22Rv1 (cell line): ENCODE data around the gene AOC3.
"Not testable (repeated sequence)": the region's sequence is repeated elsewhere in the genome, so short reads cannot be mapped to it uniquely, and the experiment has no call there.

ENCODE experiments used
- CTCF ChIP-seq: fragments of 450-650 bp; IDR thresholded peaks from 2 replicates; pipeline ENCODE4 v1.5.1; 2017; ENCODE audit warnings: mild to moderate bottlenecking
- ZFX ChIP-seq: fragments of 450-650 bp; IDR thresholded peaks from 2 replicates; pipeline ENCODE4 v1.6.1; 2017; ENCODE audit warnings: antibody characterized with exemption, borderline replicate concordance

DNA sequence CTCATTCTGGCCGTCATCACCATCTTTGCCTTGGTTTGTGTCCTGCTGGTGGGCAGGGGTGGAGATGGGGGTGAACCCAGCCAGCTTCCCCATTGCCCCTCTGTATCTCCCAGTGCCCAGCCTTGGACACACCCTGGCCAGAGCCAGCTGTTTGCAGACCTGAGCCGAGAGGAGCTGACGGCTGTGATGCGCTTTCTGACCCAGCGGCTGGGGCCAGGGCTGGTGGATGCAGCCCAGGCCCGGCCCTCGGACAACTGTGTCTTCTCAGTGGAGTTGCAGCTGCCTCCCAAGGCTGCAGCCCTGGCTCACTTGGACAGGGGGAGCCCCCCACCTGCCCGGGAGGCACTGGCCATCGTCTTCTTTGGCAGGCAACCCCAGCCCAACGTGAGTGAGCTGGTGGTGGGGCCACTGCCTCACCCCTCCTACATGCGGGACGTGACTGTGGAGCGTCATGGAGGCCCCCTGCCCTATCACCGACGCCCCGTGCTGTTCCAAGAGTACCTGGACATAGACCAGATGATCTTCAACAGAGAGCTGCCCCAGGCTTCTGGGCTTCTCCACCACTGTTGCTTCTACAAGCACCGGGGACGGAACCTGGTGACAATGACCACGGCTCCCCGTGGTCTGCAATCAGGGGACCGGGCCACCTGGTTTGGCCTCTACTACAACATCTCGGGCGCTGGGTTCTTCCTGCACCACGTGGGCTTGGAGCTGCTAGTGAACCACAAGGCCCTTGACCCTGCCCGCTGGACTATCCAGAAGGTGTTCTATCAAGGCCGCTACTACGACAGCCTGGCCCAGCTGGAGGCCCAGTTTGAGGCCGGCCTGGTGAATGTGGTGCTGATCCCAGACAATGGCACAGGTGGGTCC, 607 bp downstream of the AOC3 start:
- TF ChIP-seq CTCF, ZFX: not testable (repeated sequence)
